ENCODE results near the gene CAMK1.
A peak's percentile ranks its signal among the peaks of the same experiment; 100 is the strongest.

CAMK1 gene

DNA sequence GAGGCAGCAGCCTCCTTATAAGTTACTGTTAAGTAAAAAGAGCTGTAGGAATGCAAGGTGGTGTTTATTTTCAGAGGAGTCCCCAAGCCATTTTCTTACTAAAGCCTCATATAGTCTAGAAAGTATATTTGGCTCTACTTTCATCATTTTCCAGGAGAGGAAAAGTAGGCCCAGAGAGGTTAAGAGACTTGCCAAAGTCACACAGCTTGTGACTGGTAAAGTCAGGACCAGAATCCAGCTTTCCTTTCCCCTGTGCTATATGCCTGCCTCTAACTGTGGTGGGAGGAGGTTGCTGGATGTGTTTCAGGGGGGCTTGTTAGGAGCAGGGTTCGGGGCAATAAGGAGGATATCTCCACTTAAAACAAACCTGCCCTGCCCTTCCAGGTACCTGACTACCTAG is 27.2 kb downstream of the CAMK1 start:
- no peak for DNase-seq (ENCODE audit: low read depth, low spot score)

DNA sequence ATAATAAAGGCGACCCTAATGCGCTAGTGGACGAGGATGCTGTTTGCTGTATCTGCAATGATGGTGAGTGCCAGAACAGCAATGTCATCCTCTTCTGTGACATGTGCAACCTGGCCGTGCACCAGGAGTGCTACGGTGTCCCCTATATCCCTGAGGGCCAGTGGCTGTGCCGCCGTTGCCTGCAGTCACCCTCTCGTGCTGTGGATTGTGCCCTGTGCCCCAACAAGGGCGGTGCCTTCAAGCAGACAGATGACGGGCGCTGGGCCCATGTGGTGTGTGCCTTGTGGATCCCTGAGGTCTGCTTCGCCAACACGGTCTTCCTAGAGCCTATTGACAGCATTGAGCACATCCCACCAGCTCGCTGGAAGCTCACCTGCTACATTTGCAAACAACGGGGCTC is 30.6 kb downstream of the CAMK1 start:
- DNase-seq (ENCODE audit: low read depth, low spot score) = no peak

DNA sequence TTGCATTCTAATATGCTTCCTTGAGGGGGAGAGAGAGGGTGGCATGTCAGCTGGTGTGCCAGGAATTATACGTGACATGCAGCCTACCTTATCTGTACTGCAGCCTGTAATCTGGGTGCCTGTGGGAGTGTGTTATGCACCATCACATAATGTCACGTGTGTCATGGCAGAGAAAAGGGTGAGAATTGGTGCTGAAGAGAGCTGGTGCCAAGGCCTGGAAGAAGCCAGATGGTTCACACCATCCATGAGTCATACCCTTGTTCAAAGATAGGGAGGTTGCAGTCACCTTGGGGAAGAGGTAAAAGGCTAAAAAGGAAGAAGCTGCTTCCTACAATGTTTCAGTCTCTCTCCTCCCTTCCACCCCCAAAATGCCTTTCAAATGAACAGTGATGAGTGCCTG is 32.9 kb downstream of the CAMK1 start:
- DNase-seq (ENCODE audit: low read depth, low spot score) = no peak

DNA sequence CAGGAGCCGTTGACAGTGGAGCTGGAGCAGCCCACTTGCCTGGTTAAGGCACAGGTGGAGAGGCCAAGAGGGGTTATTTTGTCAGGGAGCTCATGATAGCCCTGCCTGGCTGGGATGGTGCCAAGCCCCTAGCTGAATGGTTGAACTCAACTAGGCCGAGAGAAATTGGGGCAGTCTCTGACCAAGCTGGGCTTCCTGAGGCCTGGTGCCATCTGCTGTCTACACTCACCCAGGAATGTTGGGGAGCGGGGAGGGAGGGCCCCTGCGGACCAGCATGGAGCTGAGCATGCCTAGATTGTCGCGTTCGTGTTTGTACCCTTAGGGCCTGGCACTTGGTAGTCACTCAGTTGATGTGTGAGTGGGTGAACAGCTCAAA is 37.0 kb downstream of the CAMK1 start:
- no peak for DNase-seq (ENCODE audit: low read depth, low spot score)

DNA sequence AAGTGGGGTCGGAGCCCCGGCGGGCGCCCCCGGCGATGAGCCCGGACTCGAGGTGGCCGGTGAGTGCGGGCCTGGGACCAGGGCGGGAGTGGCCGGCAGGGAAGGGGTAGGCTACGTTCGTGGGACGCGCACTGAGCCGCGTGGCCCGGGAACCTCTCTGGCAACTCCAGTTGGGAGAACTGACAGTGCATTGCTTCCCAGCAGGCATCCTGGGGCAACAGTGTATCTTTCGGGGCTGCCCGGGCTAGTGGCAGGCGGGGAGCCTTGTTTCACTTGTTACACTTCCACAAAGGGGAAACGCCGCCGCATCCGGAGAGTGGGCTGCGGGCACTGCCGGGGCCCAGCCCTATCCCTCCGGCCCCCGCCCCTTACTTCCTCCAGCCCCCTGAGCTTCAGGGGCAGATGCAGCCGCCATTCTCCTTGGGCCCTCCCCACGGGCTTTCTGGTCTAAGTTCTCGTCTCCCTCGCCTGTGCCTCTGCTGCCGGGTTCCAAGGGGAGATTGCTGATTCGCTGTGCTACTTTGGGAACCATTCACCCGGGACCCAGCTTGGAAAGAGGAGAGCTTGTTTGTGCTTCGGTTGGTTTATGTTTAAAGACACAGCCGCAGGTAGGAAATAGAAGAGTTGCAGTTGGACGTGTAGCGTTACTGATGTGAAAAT is 37.5 kb downstream of the CAMK1 start:
- no peak for DNase-seq (ENCODE audit: low read depth, low spot score)

DNA sequence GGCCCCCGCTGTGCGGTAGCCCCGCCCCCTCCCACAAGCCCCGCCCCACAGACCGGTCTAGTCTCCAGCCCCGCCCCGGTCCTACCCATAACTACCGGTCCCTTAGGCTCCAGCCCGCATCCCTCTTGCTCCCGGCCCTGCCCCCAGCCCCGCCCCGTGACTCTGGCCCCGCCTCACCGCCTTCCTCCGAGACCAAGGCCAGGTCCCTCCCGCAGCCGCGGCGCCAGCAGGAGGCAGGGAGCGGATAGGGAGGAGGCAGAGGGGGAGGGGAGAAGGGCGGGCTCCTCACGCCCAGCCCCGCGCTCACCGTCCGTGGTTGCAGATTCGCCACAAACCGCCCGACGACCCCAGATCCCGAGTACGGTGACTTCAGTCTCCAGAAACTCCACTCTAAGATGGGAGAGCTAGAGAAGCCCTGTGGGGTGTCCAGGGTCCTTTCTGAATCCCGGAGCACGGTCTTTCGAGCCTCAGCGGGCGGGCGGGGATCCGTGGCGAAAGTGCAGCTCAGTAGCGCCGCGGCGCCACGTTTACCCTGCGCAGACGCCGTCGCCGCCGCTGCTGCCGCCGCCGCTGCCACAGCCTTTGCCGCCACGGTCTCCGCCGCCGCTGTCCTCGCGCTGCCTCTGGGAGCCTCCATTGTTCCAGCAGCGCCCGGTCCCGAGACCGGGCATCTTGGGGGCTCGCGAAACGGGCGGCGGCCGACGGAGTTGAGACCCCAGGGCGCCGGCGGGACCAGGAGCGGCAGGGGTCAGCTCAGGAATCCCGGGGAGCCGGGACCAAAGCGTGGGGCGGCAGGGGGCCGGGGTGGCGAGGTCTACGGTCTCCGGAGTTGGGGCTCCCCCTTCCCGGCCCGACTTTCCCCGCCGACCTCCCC is 38.3 kb downstream of the CAMK1 start, which contains the start of gene BRPF1:
TSS of gene BRPF1 (plus strand) at position 530 of the 874 bp plus-strand sequence. CDS start 2,406 bp downstream, outside the sequence.
- DNase-seq (ENCODE audit: low read depth, low spot score) = peak; percentile 96

DNA sequence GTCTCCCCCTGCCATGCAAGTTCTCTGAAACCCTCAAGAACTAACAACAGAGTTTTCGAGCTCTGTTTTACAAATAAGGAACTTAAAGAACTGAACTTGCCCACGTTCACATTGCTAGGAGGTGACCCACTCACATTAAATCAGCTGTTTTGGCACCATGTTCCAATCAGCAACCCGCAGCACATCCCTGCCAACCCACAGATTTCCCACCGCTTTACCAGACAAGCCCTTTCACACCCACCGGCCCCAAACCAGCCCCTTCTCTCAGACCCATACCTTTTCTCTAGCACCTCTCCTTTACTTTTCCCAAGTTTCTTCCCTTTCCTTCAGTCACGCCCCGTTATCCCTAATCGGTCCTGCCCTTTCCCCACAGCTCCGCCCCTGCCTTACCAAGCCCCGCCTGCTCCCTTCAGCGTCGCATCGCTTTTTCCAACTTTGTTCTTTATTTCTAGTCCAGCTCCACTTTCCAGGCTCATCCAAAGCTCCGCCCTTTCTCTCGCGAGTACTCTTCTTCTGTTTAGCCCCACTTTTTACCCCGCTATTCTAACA is 39.0 kb downstream of the CAMK1 start:
- no peak for DNase-seq (ENCODE audit: low read depth, low spot score)

DNA sequence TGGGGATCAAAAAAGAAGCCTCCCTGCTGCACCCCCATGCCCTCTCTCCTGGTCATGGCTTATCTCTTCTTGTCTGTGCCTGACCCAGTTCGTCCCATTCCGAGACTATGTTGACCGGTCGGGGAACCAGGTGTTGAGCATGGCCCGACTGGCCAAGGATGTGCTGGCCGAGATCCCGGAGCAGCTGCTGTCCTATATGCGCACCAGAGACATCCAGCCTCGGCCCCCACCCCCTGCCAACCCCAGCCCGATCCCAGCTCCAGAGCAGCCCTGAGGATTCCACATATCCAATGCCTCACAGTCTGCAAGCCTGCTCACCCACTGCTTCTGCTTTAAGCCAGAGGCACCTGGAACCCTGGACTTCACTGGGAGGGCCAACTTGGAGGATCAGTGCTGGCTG is 40.3 kb downstream of the CAMK1 start:
- no peak for DNase-seq (ENCODE audit: low read depth, low spot score)

DNA sequence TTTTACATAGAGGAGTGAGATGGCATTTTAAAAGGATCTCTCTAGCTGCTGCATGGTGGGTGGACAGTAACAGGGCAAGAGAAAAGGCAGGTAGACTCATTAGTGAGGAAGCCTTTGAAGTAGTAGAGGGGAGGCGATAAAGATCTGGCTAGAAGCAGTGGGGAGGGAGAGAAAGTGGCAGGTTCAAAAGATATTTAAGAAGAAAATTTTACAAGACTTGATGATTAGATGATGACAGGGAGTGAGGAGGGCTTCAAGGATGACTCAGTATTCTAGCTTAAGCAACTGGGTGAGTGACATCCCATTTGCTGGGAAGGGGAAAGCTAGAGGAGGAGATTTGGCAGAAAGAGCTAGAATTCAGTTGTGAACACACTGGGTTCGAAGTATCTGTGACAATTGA is 42.0 kb downstream of the CAMK1 start:
- no peak for DNase-seq (ENCODE audit: low read depth, low spot score)

DNA sequence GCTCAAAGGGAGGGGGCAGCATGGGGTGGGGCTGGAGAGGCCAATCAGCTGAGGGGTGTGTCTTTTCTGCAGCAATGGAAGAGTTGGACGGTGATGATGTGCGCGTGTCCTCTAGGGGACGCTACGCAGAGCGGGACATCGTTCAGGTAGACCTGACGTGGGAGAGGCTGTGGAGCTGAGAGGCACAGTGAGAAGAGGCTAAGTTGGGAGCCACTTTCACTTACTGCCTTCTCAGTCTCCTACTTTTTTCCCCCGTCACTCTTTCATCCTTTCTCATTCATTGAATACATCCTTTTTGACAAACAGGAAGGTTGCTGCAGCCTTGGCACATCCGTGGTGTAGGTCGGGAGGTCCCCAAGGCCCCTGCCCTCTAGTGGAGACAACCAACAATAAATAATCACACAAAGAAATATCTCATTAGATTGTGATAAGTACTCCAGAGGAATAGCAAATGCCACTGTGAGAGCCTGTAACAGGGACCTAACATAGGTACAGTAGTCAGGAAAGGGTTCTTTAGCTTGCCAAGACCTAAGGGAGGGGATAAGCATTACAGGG is 42.6 kb downstream of the CAMK1 start:
- DNase-seq (ENCODE audit: low read depth, low spot score) = peak; percentile 28

DNA sequence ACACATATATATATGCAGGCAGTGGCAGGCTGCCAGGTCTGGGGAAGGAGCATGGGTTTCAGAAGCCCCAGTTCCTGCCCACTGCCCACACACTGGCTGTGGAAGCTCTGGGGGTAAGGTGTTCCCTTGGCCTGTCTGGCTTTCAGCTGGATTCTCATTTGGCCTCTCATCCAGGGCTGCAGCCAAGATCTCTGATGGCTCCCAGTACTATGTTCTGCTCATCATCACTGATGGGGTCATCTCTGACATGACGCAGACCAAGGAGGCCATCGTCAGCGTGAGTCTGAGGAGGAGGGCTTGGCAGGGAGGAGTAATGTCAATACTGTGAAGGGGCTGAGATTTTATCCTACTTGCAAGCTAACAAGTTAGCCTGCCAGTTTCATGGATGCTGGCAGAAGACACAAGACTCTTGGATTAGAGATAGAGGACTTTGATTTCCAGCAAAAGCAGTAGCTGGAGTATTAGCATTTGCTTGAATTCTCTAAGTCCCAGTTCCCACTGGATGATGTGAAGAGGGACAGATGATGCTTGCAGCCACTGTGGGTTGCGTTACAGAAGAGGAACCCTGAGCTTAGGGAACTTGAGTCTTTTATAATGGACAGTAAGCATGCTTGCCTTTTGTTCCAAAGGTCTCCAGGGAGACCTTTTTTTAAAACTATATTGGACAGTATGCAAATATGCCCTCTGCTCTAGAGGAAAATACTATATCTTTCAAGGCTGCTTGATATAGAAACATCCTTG is 43.8 kb downstream of the CAMK1 start:
- DNase-seq (ENCODE audit: low read depth, low spot score) = no peak

DNA sequence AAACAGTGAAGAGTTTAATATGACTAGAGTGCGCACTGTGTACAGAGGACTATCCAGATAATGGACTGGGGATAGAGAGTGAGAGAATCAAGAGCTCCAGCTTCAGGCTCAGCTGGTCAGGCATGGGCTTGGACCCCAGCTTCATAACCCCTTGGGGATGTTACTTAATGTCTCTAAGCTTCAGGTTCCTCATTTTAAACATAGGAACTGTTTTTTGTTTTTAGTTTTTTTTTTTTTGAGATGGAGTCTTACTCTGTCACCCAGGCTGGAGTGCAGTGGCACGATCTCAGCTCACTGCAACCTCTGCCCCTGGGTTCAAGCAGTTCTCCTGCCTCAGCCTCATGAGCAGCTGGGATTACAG is 48.1 kb downstream of the CAMK1 start:
- no peak for DNase-seq (ENCODE audit: low read depth, low spot score)

DNA sequence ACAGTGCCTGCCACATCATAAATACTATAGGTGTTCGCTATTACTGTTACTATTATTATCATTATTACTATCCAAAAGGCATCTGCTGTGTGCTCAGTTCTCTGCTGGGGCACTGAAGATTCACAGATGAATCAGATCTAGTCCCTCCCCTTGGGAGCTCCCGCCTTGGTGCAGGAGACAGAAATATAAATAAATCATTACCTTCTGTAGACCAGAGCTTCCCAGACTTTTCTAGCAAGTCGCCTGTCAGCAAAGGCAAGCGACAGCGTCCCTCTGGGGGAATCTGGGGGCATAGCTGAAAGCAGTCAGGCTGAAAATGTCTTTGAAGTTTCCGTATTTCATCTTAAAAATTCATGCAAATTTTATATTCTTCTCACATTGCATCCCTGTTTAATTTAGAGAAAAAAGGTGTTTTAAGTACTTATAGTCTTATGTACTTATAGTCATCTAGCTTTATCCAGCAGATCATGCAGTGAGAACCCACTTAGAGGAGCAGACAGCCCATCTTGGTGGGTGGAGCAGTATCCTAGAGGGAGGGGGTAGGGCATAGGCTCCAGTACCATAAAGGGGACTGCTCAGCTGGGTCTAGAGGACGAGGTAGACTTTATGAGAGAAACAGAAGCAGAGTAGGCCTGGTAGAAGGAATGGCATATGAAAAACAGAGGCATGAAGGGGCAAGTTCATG is 48.6 kb downstream of the CAMK1 start:
- DNase-seq (ENCODE audit: low read depth, low spot score) = no peak

DNA sequence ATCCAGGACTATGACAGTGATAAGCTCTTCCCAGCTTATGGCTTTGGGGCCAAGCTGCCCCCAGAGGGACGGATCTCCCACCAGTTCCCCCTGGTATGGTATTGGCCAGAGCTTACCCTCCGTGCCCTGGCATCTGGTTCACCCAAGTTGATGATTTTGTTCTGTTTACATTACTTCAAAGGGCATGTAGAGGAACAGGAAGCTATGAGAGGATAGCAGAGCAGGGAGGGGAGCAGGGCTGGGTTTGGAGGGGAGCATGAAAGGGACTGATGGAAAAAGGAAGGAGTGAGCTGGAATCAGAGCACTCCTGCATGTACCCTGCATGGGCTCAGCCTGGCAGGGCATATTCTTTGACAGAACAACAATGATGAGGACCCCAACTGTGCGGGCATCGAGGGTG is 51.6 kb downstream of the CAMK1 start:
- no peak for DNase-seq (ENCODE audit: low read depth, low spot score)

DNA sequence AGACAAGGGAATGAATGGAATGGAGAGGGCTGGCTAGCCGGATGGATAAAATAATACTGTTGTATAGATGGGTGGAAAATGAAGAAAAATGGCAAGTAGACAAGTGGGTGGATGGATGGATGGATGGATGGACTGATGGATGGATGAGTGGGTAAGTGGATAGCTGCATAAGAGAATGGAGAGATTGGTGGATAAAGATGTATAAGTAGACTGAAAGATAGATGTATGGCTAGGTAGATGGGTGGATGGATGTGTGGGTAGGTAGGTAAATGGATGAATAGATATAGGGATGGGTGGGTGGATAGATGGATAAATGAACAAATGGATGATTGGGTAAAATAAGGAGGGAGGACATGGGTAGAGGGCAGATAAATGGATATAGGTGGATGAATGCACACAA is 52.2 kb downstream of the CAMK1 start:
- no peak for DNase-seq (ENCODE audit: low read depth, low spot score)

DNA sequence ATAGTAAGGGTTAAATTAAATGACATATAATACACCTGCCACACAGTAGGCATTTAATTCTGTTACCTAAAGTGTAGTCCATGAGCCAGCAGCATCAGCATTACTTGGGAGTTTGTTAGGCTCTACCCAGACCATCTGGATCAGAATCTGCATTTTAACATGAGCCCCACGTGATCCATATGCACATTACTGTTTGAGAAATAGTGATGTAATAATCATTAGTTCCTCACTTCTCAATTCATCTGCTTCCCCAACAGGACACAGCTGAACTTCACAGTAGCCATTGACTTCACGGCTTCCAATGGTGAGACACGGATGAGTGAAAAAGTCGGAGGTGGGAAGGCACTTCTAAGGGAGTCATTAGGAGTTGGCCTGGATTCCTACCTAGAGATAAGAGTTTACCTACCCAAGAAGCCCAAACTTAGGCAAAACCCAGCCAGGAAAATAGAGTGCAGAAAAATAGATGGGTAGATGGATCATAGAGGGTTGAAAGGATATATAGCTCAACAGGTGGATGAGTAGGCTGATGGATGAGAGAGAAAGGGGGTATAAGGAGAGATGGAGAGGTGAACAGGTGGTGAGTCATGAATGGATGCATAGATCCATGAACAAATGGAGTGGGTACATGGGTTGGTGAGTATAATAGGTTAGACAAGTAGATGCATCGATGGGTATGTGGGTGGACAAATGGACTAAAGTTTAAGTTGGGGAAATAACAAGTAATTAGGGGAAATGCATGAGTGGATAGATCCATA is 52.8 kb downstream of the CAMK1 start:
- no peak for DNase-seq (ENCODE audit: low read depth, low spot score)

DNA sequence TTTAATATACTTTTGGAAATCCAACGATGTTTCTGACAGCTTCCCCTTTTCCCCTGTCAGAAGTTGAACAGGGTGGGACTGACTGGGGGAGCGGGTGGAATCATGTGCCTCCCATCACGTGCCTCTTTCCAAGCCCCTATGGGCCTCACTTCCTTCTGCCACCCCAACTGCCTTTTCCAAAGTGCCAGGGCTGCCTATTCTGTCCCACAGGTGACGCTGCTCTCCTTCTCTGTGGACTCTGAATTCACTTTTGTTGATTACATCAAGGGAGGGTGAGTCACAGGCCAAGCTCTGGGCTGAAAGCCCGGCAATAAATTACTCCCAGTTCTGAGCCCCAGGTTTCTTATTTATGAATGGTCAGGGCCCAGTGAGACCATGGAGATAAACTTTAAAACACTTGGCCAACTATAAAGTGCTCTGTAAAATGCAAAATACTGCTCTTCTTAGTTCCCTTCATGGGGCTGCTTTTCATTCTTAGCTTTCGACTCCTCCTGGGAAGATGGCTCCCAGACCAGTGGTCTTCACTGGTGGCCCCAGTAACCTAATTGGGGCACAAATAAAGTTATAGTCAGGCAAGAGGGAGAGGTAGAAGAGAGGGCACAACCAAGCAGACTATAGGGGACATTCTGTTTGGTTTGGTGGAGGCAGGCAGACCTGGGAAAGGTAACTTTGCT is 53.8 kb downstream of the CAMK1 start:
- no peak for DNase-seq (ENCODE audit: low read depth, low spot score)

DNA sequence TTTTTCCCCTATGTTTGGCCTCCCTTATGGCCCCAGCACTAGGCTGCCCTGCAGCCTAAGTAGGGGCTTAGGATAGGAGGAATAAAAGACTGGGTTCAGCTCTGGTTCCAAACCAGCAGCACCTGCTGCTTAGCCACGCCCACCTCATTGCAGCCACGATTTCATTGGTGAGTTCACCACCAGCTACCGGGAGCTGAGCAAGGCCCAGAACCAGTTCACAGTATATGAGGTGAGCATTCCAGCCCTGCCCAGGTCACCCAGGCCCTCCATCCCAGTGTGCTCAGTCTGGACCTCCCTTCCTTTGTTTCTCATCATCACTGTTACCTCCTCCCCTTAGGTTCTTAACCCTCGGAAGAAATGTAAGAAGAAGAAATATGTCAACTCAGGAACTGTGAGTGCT is 54.6 kb downstream of the CAMK1 start:
- no peak for DNase-seq (ENCODE audit: low read depth, low spot score)

DNA sequence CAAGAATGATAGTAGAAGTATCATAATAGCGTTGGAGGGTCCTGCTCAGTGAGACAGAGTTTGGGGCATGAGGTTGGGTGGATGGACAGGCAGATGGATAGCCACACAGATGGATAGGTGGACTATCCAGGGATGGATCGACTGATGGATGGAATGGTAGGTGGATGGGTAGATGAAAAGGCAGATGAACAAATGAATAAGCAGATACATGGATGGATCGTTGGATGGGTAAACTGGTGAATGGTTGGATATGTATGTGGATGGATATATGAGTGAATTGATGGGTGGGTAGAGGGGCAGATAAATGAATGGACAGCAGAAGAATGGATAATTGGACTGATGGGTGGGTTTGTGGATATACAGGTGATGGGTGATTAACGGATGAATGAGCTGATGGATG is 56.6 kb downstream of the CAMK1 start:
- no peak for DNase-seq (ENCODE audit: low read depth, low spot score)

DNA sequence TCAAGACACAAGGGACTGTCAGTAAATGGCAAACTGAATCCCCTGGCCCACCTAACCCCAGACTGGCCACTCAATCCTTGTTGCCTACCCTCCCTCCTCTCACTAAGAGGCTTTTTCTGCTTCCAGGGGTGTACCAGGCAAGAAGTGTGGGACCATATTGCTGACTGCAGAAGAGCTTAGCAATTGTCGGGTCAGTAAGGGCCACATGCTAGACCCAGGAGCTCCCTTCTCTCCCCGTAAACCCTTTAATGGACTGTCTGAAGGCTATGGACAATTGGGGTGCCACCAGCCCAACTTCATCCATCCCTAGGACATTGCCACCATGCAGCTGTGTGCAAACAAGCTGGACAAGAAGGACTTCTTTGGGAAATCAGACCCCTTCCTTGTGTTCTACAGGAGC is 57.3 kb downstream of the CAMK1 start:
- DNase-seq (ENCODE audit: low read depth, low spot score) = no peak

Data from activated CD4-positive, CD25-positive, alpha-beta regulatory T cell treated with anti-CD3 and anti-CD28 coated beads, Interleukin-2, amount 50 U/mL, for 16 hours (primary cell).